EL (cell line): ENCODE results near the gene RAD54L.
"Not testable (repeated sequence)": the region's sequence is repeated elsewhere in the genome, so short reads cannot be mapped to it uniquely, and the experiment has no call there.

Experiments
- DNase-seq: peaks from one replicate; pipeline ENCODE4 v3.0.0-alpha.2; 2016

RAD54L gene

GRCh38 chr1:46325285-46326076, 77.9 kb downstream of the RAD54L start:
- not testable (repeated sequence) for DNase-seq
